ENCODE measurements around the gene YIF1A.

Gene YIF1A

GRCh38 chr11:66239998-66240780 is 48.8 kb downstream of the YIF1A start:
- DNase-seq = no peak

GRCh38 chr11:66239511-66239910 is 49.4 kb downstream of the YIF1A start:
- DNase-seq = no peak

- no peak for DNase-seq
Observed at GRCh38 chr11:66238786-66239413, 50.0 kb downstream of the YIF1A start.

GRCh38 chr11:66237867-66238266 is 51.1 kb downstream of the YIF1A start:
- DNase-seq = no peak

- DNase-seq = no peak
Observed at GRCh38 chr11:66235141-66235540, 53.8 kb downstream of the YIF1A start.
